ENCODE results near the gene SRD5A3.
A peak's percentile ranks its signal among the peaks of the same experiment; 100 is the strongest.
"Not testable (repeated sequence)": the region's sequence is repeated elsewhere in the genome, so short reads cannot be mapped to it uniquely, and the experiment has no call there.

The SRD5A3 gene

GRCh38 chr4:55345054-55345453, 988 bp upstream of the SRD5A3 start:
- no peak for DNase-seq (ENCODE audit: low read depth)
- TF ChIP-seq, protein P1, sequence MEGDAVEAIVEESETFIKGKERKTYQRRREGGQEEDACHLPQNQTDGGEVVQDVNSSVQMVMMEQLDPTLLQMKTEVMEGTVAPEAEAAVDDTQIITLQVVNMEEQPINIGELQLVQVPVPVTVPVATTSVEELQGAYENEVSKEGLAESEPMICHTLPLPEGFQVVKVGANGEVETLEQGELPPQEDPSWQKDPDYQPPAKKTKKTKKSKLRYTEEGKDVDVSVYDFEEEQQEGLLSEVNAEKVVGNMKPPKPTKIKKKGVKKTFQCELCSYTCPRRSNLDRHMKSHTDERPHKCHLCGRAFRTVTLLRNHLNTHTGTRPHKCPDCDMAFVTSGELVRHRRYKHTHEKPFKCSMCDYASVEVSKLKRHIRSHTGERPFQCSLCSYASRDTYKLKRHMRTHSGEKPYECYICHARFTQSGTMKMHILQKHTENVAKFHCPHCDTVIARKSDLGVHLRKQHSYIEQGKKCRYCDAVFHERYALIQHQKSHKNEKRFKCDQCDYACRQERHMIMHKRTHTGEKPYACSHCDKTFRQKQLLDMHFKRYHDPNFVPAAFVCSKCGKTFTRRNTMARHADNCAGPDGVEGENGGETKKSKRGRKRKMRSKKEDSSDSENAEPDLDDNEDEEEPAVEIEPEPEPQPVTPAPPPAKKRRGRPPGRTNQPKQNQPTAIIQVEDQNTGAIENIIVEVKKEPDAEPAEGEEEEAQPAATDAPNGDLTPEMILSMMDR (conservative IDR thresholded peaks at IDR 0.05; ENCODE audit: low read depth, low read length) = no peak
- no peak overlapping the region for H3K4me3 ChIP-seq (ENCODE audit: low read depth, low read length)

DNA sequence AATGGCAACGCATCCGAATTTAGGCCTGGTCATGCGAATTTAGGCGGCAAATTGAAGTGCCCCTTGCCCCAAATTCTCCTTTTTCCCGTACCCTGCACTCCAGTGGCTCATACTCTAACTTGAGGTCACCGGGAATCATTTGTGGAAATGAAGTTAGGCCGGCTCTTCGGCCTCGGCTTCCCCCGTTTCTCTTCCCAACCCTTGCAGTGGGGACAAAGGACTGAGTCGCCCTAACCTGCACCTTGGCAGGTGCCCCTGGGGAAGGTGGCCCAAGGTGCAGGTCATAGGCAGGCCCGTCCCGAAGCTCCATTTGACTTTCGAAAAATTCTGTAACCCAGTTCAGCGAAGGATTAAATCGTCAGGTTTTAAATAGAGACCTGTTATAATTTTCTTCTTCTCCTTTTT, 811 bp downstream of the SRD5A3 start:
- DNase-seq (ENCODE audit: low read depth) = no peak
- H3K4me3 ChIP-seq (ENCODE audit: low read depth, low read length) = peak overlapping the region; percentile 77
- TF ChIP-seq, protein P1 (conservative IDR thresholded peaks at IDR 0.05; ENCODE audit: low read depth, low read length) = no peak

- TF ChIP-seq, protein P1 (conservative IDR thresholded peaks at IDR 0.05; ENCODE audit: low read depth, low read length) = peak; percentile 4
- no peak overlapping the region for H3K4me3 ChIP-seq (ENCODE audit: low read depth, low read length)
- DNase-seq (ENCODE audit: low read depth) = no peak
These were observed 1.7 kb downstream of the SRD5A3 start for GRCh38 chr4:55347610-55348228.

DNA sequence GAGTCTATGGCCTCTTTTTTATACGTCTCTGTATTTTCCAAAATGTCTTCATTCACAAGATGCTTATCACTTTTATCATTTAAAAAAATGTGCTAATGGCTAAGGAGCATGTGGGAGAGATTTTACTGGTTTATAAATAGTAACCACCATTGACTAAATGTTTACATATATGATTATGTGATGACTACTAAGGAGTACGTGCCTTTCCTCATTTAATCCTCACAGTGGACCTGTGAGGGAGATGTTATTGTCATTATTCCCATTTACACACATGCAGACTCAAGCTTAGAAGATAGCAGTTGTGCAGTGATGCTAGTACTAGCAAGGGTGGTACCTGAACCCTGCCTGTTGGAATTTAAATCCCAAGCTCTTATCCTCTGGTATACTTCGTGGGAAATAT, 2.4 kb downstream of the SRD5A3 start:
- no peak overlapping the region for H3K4me3 ChIP-seq (ENCODE audit: low read depth, low read length)
- no peak for DNase-seq (ENCODE audit: low read depth)
- TF ChIP-seq, protein P1 (conservative IDR thresholded peaks at IDR 0.05; ENCODE audit: low read depth, low read length) = no peak

DNA sequence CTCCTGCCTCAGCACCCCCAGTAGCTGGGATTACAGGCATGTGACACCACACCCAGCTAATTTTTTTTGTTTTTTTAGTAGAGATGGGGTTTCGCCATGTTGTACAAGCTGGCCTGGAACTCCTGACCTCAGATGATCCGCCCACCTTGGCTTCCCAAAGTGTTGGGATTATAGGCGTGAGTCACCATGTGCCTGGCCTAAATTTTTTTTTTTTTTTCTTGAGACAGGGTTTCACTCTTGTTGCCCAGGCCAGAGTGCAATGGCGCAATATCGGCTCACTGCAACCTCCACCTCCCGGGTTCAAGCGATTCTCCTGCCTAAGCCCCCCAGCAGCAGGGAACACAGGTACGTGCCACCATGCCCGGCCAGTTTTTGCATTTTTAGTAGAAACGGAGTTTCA, 4.8 kb downstream of the SRD5A3 start:
- not testable (repeated sequence) for H3K4me3 ChIP-seq (ENCODE audit: low read depth, low read length); DNase-seq (ENCODE audit: low read depth)

DNA sequence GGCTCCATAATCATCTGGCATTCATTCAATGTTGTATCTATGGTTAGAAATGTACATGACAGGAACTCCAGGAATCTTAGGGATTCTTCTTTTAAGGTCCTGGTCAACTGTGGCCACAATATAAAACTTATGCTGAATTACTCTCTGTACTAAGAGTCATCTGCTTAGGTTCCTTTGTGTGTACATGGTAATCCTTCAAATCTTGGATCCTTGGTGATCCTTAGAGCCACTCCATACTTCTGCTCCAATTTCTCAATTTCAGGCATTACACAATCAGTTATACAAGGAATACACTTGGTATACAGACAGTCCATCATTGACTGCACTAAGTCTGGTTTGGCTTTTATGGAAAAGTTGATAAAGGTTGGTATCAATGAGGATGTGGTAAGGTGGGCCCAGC, 5.8 kb downstream of the SRD5A3 start:
- DNase-seq (ENCODE audit: low read depth) = no peak
- TF ChIP-seq, protein P1 (conservative IDR thresholded peaks at IDR 0.05; ENCODE audit: low read depth, low read length) = no peak
- no peak overlapping the region for H3K4me3 ChIP-seq (ENCODE audit: low read depth, low read length)

- no peak overlapping the region for H3K4me3 ChIP-seq (ENCODE audit: low read depth, low read length)
- TF ChIP-seq, protein P1 (conservative IDR thresholded peaks at IDR 0.05; ENCODE audit: low read depth, low read length) = no peak
- no peak for DNase-seq (ENCODE audit: low read depth)
These were observed 6.7 kb downstream of the SRD5A3 start for GRCh38 chr4:55352726-55353125.

GRCh38 chr4:55353228-55353747, 7.2 kb downstream of the SRD5A3 start:
- DNase-seq (ENCODE audit: low read depth); H3K4me3 ChIP-seq (ENCODE audit: low read depth, low read length): not testable (repeated sequence)
